Measurements from ENCODE around the gene RNF4.

RNF4 gene

GRCh38 chr4:2449511-2450392 lies 19.2 kb upstream of the RNF4 start:
- CTCF ChIA-PET, result interaction anchor here (0.7 to 3.6 kb wide), 6 partner anchors 7 to 171 kb away, joined by 3 to 14 read pairs (median 4); no protein-coding TSS in a partner anchor
- no peak overlapping the region for H3K27ac ChIP-seq (ENCODE audit: insufficient read depth in 1 of 2, low read depth in 1 of 2, low read length in 2 of 2, poor library complexity in 1 of 2, severe bottlenecking in 2 of 2)
- no peaks in the 10 kb centered on the region for H3K27me3 ChIP-seq (replicated peaks in 2 of 5; ENCODE audit: control insufficient read depth in 4 of 5, insufficient read depth in 5 of 5, low read length in 4 of 5)
- DNase-seq, result no peak
- POLR2A ChIA-PET, result no interaction called here
- H3K9me3 ChIP-seq (ENCODE audit: control extremely low read depth in 1 of 5, control insufficient read depth in 4 of 5, insufficient read depth in 2 of 5, low read depth in 1 of 5, low read length in 4 of 5), result no peaks in the 10 kb centered on the region
- H3K4me1 ChIP-seq (ENCODE audit: control extremely low read depth in 1 of 4, control insufficient read depth in 4 of 4, insufficient read depth in 4 of 4, low read length in 3 of 4), result no peaks in the 10 kb centered on the region
- no peak overlapping the region for H3K4me3 ChIP-seq (ENCODE audit: control insufficient read depth in 1 of 7, extremely low read depth in 1 of 7, insufficient read depth in 4 of 7, low read depth in 2 of 7, low read length in 6 of 7)
- 97% methylated on average over 25 of the region's 27 CpGs for WGBS (ENCODE audit: insufficient coverage)
- no peaks in the 10 kb centered on the region for H3K36me3 ChIP-seq (ENCODE audit: control insufficient read depth in 4 of 4, insufficient read depth in 4 of 4, low read length in 3 of 4)

GRCh38 chr4:2450394-2451035 lies 18.4 kb upstream of the RNF4 start:
- ChIA-PET CTCF (interaction anchor here (1.8 to 3.6 kb wide), 3 partner anchors 8 to 14 kb away, joined by 4 to 14 read pairs (median 11); no protein-coding TSS in a partner anchor), POLR2A (no interaction called here)
- H3K4me1 ChIP-seq (ENCODE audit: control extremely low read depth in 1 of 4, control insufficient read depth in 4 of 4, insufficient read depth in 4 of 4, low read length in 3 of 4), result no peaks in the 10 kb centered on the region
- H3K36me3 ChIP-seq (ENCODE audit: control insufficient read depth in 4 of 4, insufficient read depth in 4 of 4, low read length in 3 of 4), result no peaks in the 10 kb centered on the region
- no peaks in the 10 kb centered on the region for H3K9me3 ChIP-seq (ENCODE audit: control extremely low read depth in 1 of 5, control insufficient read depth in 4 of 5, insufficient read depth in 2 of 5, low read depth in 1 of 5, low read length in 4 of 5)
- no peak for DNase-seq
- H3K27me3 ChIP-seq (replicated peaks in 2 of 5; ENCODE audit: control insufficient read depth in 4 of 5, insufficient read depth in 5 of 5, low read length in 4 of 5), result no peaks in the 10 kb centered on the region
- 96% methylated on average over 8 of the region's 16 CpGs for WGBS (ENCODE audit: insufficient coverage)
- H3K27ac ChIP-seq (ENCODE audit: insufficient read depth in 1 of 2, low read depth in 1 of 2, low read length in 2 of 2, poor library complexity in 1 of 2, severe bottlenecking in 2 of 2), result no peak overlapping the region
- H3K4me3 ChIP-seq (ENCODE audit: control insufficient read depth in 1 of 7, extremely low read depth in 1 of 7, insufficient read depth in 4 of 7, low read depth in 2 of 7, low read length in 6 of 7), result no peak overlapping the region

- ChIA-PET CTCF (interaction anchor here (2.8 to 3.6 kb wide), 2 partner anchors 9 kb away, joined by 11 to 14 read pairs; no protein-coding TSS in a partner anchor), POLR2A (no interaction called here)
- no peaks in the 10 kb centered on the region for H3K9me3 ChIP-seq (ENCODE audit: control extremely low read depth in 1 of 5, control insufficient read depth in 4 of 5, insufficient read depth in 2 of 5, low read depth in 1 of 5, low read length in 4 of 5)
- no peak overlapping the region for H3K4me3 ChIP-seq (ENCODE audit: control insufficient read depth in 1 of 7, extremely low read depth in 1 of 7, insufficient read depth in 4 of 7, low read depth in 2 of 7, low read length in 6 of 7)
- no peak for DNase-seq
- H3K4me1 ChIP-seq (ENCODE audit: control extremely low read depth in 1 of 4, control insufficient read depth in 4 of 4, insufficient read depth in 4 of 4, low read length in 3 of 4), result no peaks in the 10 kb centered on the region
- no peak overlapping the region for H3K27ac ChIP-seq (ENCODE audit: insufficient read depth in 1 of 2, low read depth in 1 of 2, low read length in 2 of 2, poor library complexity in 1 of 2, severe bottlenecking in 2 of 2)
- no peaks in the 10 kb centered on the region for H3K27me3 ChIP-seq (replicated peaks in 2 of 5; ENCODE audit: control insufficient read depth in 4 of 5, insufficient read depth in 5 of 5, low read length in 4 of 5)
- WGBS (ENCODE audit: insufficient coverage), result 90% methylated on average over 7 of the region's 10 CpGs
- no peaks in the 10 kb centered on the region for H3K36me3 ChIP-seq (ENCODE audit: control insufficient read depth in 4 of 4, insufficient read depth in 4 of 4, low read length in 3 of 4)
Observed at GRCh38 chr4:2451036-2451520, 17.8 kb upstream of the RNF4 start.

- ChIA-PET POLR2A (interaction anchor here (0.7 kb wide), 1 partner anchor 12 kb away, joined by 3 read pairs; no protein-coding TSS in a partner anchor), CTCF (interaction anchor here (1.0 to 3.6 kb wide), 3 partner anchors 8 to 14 kb away, joined by 3 to 14 read pairs (median 11); no protein-coding TSS in a partner anchor)
- H3K9me3 ChIP-seq (ENCODE audit: control extremely low read depth in 1 of 5, control insufficient read depth in 4 of 5, insufficient read depth in 2 of 5, low read depth in 1 of 5, low read length in 4 of 5), result no peaks in the 10 kb centered on the region
Observed at GRCh38 chr4:2451821-2452785, 16.8 kb upstream of the RNF4 start.

GRCh38 chr4:2457481-2458295 lies 11.2 kb upstream of the RNF4 start:
- CTCF ChIA-PET, result no interaction called here
- Histone ChIP-seq H3K27me3 (replicated peaks in 2 of 5; ENCODE audit: control insufficient read depth in 4 of 5, insufficient read depth in 5 of 5, low read length in 4 of 5) (peaks cover 0 to 5% (median 0%) of the 10 kb centered on the region in 5 experiments), H3K36me3 (ENCODE audit: control insufficient read depth in 4 of 4, insufficient read depth in 4 of 4, low read length in 3 of 4) (no peaks in the 10 kb centered on the region), H3K4me3 (ENCODE audit: control insufficient read depth in 1 of 7, extremely low read depth in 1 of 7, insufficient read depth in 4 of 7, low read depth in 2 of 7, low read length in 6 of 7) (no peak overlapping the region), H3K9me3 (ENCODE audit: control extremely low read depth in 1 of 5, control insufficient read depth in 4 of 5, insufficient read depth in 2 of 5, low read depth in 1 of 5, low read length in 4 of 5) (no peaks in the 10 kb centered on the region), H3K27ac (ENCODE audit: insufficient read depth in 1 of 2, low read depth in 1 of 2, low read length in 2 of 2, poor library complexity in 1 of 2, severe bottlenecking in 2 of 2) (no peak overlapping the region), H3K4me1 (ENCODE audit: control extremely low read depth in 1 of 4, control insufficient read depth in 4 of 4, insufficient read depth in 4 of 4, low read length in 3 of 4) (peaks cover 0 to 9% (median 7%) of the 10 kb centered on the region in 4 experiments)
- POLR2A ChIA-PET, result no interaction called here
- 92% methylated on average over 23 of the region's 24 CpGs for WGBS (ENCODE audit: insufficient coverage)
- DNase-seq, result no peak

More at GRCh38 chr4:2451821-2452785, 16.8 kb upstream of the RNF4 start:
- DNase-seq, result no peak
- Histone ChIP-seq H3K4me3 (ENCODE audit: control insufficient read depth in 1 of 7, extremely low read depth in 1 of 7, insufficient read depth in 4 of 7, low read depth in 2 of 7, low read length in 6 of 7) (no peak overlapping the region), H3K36me3 (ENCODE audit: control insufficient read depth in 4 of 4, insufficient read depth in 4 of 4, low read length in 3 of 4) (no peaks in the 10 kb centered on the region), H3K4me1 (ENCODE audit: control extremely low read depth in 1 of 4, control insufficient read depth in 4 of 4, insufficient read depth in 4 of 4, low read length in 3 of 4) (no peaks in the 10 kb centered on the region), H3K27ac (ENCODE audit: insufficient read depth in 1 of 2, low read depth in 1 of 2, low read length in 2 of 2, poor library complexity in 1 of 2, severe bottlenecking in 2 of 2) (no peak overlapping the region), H3K27me3 (replicated peaks in 2 of 5; ENCODE audit: control insufficient read depth in 4 of 5, insufficient read depth in 5 of 5, low read length in 4 of 5) (no peaks in the 10 kb centered on the region)
- WGBS (ENCODE audit: insufficient coverage), result 94% methylated on average over 23 of the region's 25 CpGs
